SH-SY5Y (cell line): ENCODE results near the gene NR3C1.

ENCODE experiments used
- GATA2 ChIP-seq: IDR thresholded peaks from 2 replicates; pipeline ENCODE4 v1.6.1; 2011; ENCODE audit warnings: mild to moderate bottlenecking, low read depth, low read length
- GATA3 ChIP-seq: IDR thresholded peaks from 2 replicates; pipeline ENCODE4 v1.6.1; 2011; ENCODE audit warnings: low read depth, mild to moderate bottlenecking, low read length, moderate library complexity

Gene NR3C1

GRCh38 chr5:143309661-143310431 is 93.6 kb downstream of the NR3C1 start:
- no peak for TF ChIP-seq GATA2
- no peak for TF ChIP-seq GATA3

- TF ChIP-seq GATA2, result no peak
- TF ChIP-seq GATA3, result no peak
Observed at GRCh38 chr5:143308731-143309130, 94.8 kb downstream of the NR3C1 start.

GRCh38 chr5:143306040-143306439 is 97.4 kb downstream of the NR3C1 start:
- no peak for TF ChIP-seq GATA3
- no peak for TF ChIP-seq GATA2

GRCh38 chr5:143304836-143305475 is 98.5 kb downstream of the NR3C1 start:
- TF ChIP-seq GATA3 (no peak), GATA2 (no peak)

- no peak for TF ChIP-seq GATA2
- no peak for TF ChIP-seq GATA3
Observed at GRCh38 chr5:143302341-143303045, 101.0 kb downstream of the NR3C1 start.

GRCh38 chr5:143297756-143298155 is 105.7 kb downstream of the NR3C1 start:
- TF ChIP-seq GATA3, result no peak
- TF ChIP-seq GATA2, result no peak

- no peak for TF ChIP-seq GATA2
- no peak for TF ChIP-seq GATA3
Observed at GRCh38 chr5:143290125-143290524, 113.4 kb downstream of the NR3C1 start.

GRCh38 chr5:143284521-143284920 is 119.0 kb downstream of the NR3C1 start:
- TF ChIP-seq GATA2 (no peak), GATA3 (no peak)

- TF ChIP-seq GATA2 (no peak), GATA3 (no peak)
Observed at GRCh38 chr5:143284002-143284401, 119.5 kb downstream of the NR3C1 start.

GRCh38 chr5:143281226-143281625 is 122.3 kb downstream of the NR3C1 start:
- TF ChIP-seq GATA2 (no peak), GATA3 (no peak)

- TF ChIP-seq GATA3 (no peak), GATA2 (no peak)
Observed at GRCh38 chr5:143279698-143280097, 123.8 kb downstream of the NR3C1 start.

GRCh38 chr5:143277536-143277935 is 126.0 kb downstream of the NR3C1 start:
- TF ChIP-seq GATA2 (no peak), GATA3 (no peak)

GRCh38 chr5:143275512-143276363 is 127.7 kb downstream of the NR3C1 start:
- no peak for TF ChIP-seq GATA2
- TF ChIP-seq GATA3, result no peak

- TF ChIP-seq GATA2, result no peak
Observed at GRCh38 chr5:143274952-143275351, 128.5 kb downstream of the NR3C1 start.

- TF ChIP-seq GATA3 (no peak), GATA2 (no peak)
Observed at GRCh38 chr5:143271431-143271830, 132.1 kb downstream of the NR3C1 start.
